Measurements from ENCODE around the gene RUNX3.

- TF ChIP-seq, protein P1, sequence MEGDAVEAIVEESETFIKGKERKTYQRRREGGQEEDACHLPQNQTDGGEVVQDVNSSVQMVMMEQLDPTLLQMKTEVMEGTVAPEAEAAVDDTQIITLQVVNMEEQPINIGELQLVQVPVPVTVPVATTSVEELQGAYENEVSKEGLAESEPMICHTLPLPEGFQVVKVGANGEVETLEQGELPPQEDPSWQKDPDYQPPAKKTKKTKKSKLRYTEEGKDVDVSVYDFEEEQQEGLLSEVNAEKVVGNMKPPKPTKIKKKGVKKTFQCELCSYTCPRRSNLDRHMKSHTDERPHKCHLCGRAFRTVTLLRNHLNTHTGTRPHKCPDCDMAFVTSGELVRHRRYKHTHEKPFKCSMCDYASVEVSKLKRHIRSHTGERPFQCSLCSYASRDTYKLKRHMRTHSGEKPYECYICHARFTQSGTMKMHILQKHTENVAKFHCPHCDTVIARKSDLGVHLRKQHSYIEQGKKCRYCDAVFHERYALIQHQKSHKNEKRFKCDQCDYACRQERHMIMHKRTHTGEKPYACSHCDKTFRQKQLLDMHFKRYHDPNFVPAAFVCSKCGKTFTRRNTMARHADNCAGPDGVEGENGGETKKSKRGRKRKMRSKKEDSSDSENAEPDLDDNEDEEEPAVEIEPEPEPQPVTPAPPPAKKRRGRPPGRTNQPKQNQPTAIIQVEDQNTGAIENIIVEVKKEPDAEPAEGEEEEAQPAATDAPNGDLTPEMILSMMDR (IDR thresholded peaks at IDR 0.05 in 8 of 11, conservative IDR thresholded peaks at IDR 0.05 in 3 of 11) = no peak
- TF ChIP-seq POLR2AphosphoS5 (IDR thresholded peaks at IDR 0.05) = peak in 2 of 3 donors; percentile 4 to 71
- TF ChIP-seq POLR2A (IDR thresholded peaks at IDR 0.05) = no peak
These were observed 28.1 kb downstream of the RUNX3 start for GRCh38 chr1:24901791-24902470.
